Cortex of kidney (tissue), 1 donor: ENCODE data around the gene UGT1A6.
"Not testable (repeated sequence)": the region's sequence is repeated elsewhere in the genome, so short reads cannot be mapped to it uniquely, and the experiment has no call there.

Experiments used
- DNase-seq: peaks from one replicate; lab custom pipeline; 2025; lab: John Stamatoyannopoulos, UW

UGT1A6 gene

GRCh38 chr2:233728723-233729301 lies 36.1 kb downstream of the UGT1A6 start, which contains the start of gene UGT1A3:
UGT1A3 (plus strand) TSS chr2:233729042; CDS start chr2:233729127, 85 bp downstream.
- no peak for DNase-seq

- DNase-seq: not testable (repeated sequence)
These were observed 44.4 kb downstream of the UGT1A6 start for GRCh38 chr2:233736868-233737653.

- DNase-seq: no peak
These were observed 48.2 kb downstream of the UGT1A6 start for GRCh38 chr2:233740870-233741269.

GRCh38 chr2:233743464-233744259 lies 51.0 kb downstream of the UGT1A6 start:
- DNase-seq: no peak

- no peak for DNase-seq
These were observed 52.5 kb downstream of the UGT1A6 start for GRCh38 chr2:233745073-233745755.

GRCh38 chr2:233745838-233746237 lies 53.1 kb downstream of the UGT1A6 start:
- not testable (repeated sequence) for DNase-seq

- DNase-seq: no peak
These were observed 54.0 kb downstream of the UGT1A6 start for GRCh38 chr2:233746475-233747282.

- DNase-seq: no peak
These were observed 54.5 kb downstream of the UGT1A6 start for GRCh38 chr2:233747283-233747544.

GRCh38 chr2:233750689-233751088 lies 58.0 kb downstream of the UGT1A6 start:
- not testable (repeated sequence) for DNase-seq

- DNase-seq: not testable (repeated sequence)
These were observed 58.7 kb downstream of the UGT1A6 start for GRCh38 chr2:233751212-233752009.

- DNase-seq: no peak
These were observed 62.4 kb downstream of the UGT1A6 start for GRCh38 chr2:233754872-233755611.

- no peak for DNase-seq
These were observed 63.9 kb downstream of the UGT1A6 start for GRCh38 chr2:233756429-233757081.

GRCh38 chr2:233758141-233758540 lies 65.5 kb downstream of the UGT1A6 start:
- no peak for DNase-seq

- no peak for DNase-seq
These were observed 66.2 kb downstream of the UGT1A6 start for GRCh38 chr2:233758849-233759248.

GRCh38 chr2:233760043-233760442 lies 67.4 kb downstream of the UGT1A6 start, which contains the start of gene UGT1A1:
UGT1A1 (plus strand) TSS chr2:233760270; CDS start chr2:233760288, 18 bp downstream.
- no peak for DNase-seq

GRCh38 chr2:233761040-233761769 lies 68.5 kb downstream of the UGT1A6 start:
- DNase-seq: no peak

- no peak for DNase-seq
These were observed 71.6 kb downstream of the UGT1A6 start for GRCh38 chr2:233764264-233764663.

GRCh38 chr2:233764761-233765160 lies 72.1 kb downstream of the UGT1A6 start:
- no peak for DNase-seq

GRCh38 chr2:233766416-233766815 lies 73.7 kb downstream of the UGT1A6 start:
- DNase-seq: no peak
